ENCODE data around the gene CDKN2D.

CDKN2D gene

DNA sequence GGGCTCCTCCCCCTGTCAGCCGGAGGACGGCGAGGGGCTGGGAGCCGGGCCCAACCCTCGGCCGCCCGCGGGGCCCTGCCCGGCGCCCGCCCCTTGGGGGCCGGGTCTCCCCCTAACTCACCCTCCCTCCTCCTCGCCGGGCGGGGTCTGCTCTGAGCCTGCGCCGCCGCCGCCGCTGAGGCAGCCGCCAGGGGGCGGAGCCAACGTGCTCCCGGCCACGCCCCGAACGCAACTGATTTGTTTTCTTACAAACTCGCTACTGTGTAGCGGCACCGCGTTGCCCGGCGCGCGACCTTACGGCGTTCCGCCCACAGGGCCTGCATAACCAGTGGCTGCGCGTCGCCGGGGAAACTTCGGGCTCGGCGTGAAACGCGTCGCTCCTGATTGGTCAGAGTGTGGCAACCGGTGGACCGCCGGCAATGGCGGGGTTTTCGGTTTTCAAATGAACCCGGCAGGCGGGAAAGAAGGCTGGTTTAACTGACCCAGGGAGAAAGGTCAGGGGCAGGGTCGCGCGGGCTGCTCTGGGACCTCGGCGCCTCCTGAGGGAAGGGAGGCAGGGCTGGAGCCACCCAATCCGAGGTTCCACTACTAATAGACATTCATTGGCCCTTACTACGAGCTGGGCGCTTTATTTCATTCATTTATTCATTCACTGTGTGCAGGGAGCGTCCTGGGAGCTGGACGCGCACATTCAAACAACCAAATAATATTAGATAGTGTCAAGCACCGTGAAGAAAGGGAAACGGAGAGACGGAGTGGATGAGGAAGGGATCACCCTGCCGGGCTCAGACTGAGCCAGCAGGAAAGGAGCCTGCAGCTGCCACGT, at the start of gene CDKN2D:
CDKN2D (minus strand) TSS at position 154 of the 826 bp plus-strand sequence. CDS start 326 bp downstream, outside the sequence.
- DNase-seq: peak; percentile 93 to 97

DNA sequence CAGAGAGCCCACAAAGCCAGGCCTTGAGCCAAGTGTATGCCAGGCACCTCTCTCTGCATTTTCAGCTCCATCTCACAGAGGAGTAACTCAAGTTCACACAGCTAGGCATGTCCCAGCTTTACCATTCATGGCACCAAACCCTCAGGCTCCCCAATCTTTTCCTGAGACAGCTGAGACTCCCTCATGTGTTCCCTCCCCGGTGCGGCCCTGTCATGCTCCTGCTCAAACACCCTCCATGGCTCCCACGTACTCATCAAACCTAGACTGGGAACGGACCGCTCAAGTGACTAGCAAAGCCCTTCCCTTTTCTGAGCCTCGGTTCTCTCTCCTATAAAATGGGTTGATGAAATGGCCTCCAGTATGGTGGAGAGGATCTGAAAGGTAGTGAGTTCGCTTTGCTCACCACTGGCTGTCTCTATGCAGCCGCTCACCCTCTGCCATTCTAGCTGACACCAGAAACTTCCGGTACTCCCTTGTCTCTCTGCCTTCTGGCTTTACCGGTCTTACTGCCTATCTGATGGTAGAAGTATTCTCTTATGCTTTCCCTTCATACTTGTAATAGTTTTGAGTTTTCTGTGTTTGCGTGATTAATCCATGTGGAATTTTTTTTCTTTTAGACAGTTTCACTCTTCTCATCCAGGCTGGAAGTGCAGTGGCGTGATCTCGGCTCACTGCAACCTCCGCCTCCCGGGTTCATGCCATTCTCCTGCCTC, 48.8 kb upstream of the CDKN2D start:
- DNase-seq: no peak

DNA sequence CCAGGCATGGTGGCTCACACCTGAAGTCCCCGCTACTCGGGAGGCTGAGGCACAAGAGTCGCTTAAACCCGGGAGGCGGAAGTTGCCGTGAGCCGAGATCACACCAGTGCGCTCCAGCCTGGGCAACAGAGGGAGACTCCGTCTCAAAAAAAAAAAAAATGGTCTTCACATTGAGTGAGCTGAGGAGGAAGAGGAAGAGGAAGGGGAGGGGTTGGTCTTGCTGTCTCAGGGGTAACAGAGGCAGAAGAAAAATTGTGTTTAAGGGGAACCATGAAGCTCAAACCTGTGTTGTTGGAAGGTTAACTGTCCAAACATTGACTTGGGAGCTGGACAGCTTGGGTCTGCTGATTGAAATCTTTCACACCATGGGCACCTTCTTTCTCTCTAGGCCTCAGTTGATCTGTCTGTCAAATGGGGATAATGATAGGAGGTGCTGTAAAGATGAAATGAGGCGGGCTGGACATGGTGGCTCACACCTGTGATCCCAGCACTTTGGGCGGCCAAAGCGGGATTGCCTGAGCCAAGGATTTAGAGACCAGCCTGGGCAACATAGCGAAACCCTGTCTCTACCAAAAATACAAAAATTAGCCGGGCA, 46.7 kb upstream of the CDKN2D start:
- no peak for DNase-seq

DNA sequence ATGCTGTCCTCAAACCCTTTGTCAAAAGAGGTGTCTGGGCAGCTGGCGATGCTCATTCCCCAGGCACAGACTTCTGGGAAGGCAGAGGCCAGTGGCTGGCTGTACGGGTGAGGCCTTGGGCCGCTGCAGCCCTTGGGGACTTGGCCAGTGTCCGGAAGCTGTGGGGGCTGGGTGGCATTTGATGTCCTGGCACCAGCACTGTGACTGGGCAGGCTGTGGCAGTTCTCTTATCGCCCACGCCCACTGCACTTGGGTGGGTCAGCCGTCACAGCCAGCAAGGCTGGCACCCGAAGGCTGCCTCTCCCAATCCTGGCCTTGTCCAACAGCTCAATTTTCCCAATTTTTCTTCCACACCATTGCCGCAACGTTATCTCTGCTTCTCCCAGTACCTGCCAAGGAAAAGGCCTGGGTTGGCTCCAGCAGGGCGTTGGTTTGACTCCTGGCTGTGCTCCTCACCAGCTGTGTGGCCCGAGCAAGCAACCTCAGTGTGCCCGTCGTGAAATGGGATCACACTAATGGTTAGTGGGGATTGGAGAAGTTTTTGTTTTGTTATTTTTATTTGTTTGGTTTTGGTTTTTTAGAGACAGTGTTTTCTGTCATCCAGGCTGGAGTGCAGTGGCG, 43.8 kb upstream of the CDKN2D start:
- no peak for DNase-seq

DNA sequence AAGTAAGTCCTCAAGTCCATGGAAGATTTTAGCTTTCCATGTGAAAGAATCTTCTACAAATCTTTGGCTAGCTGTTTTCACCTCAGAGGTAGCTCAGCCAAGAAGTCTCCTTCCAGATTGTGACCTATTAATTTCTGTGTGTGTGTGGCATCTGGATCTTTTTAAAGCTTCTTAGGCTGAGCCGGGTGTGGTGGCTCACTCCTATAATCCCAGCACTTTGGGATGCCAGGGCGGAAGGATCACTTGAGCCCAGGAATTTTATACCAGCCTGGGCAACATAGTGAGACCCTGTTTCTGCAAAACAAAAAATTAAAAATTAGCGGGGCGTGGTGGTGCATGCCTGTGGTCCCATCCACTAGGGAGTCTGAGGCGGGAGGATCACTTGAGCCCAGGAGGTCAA, 43.1 kb upstream of the CDKN2D start:
- no peak for DNase-seq

DNA sequence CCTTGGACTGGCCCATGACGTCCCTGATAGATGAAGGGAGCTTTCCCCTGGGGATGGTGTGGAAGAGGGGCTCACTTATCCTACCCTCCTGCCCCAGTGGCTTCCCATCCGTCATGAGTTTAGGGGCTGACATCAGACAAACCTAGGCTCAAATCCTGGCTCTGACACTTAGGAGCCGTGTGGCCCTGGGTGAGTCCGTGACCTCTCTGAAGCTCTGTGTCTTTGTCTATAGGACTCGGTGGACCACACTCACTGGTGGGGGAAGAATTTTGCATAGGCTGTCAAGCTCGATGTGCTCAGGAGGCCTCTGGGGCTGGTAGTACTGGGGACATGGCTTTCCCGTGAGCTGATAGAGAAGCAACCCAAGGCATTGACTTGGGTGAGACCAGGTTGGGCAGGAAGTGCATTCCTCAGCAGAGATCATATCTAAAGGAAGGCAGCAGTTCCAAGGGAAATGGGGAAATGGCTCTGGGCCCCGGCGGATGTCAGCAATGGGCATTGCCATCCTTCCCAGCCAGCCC, 35.7 kb upstream of the CDKN2D start:
- no peak for DNase-seq

DNA sequence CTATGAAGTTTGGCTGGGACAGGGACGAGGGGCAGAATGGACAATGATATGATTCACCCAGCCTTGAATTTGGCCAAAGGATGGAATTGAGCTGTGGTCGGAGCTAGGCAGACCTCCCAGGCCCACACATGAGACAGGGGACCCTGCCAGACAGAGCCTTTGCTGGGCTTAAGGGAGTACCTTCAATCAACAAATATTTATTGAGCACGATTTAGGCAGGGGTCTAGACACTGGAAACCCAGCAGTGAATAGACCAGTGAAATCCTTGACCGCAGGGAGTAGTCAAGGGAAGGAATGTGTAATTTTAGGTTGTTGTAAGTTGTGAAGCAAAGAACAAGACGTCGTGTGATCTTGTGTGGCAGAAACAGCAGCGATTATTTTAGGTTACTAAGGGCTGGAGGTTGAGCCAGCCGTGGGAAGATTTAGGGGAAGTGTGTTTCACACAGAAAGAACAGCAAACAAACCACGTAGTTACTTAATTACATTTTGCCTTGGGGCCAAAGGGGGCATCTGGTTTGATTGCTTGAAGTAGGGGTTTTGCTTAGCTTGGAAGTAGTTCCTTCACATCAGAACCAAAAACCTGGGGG, 35.2 kb upstream of the CDKN2D start:
- no peak for DNase-seq

DNA sequence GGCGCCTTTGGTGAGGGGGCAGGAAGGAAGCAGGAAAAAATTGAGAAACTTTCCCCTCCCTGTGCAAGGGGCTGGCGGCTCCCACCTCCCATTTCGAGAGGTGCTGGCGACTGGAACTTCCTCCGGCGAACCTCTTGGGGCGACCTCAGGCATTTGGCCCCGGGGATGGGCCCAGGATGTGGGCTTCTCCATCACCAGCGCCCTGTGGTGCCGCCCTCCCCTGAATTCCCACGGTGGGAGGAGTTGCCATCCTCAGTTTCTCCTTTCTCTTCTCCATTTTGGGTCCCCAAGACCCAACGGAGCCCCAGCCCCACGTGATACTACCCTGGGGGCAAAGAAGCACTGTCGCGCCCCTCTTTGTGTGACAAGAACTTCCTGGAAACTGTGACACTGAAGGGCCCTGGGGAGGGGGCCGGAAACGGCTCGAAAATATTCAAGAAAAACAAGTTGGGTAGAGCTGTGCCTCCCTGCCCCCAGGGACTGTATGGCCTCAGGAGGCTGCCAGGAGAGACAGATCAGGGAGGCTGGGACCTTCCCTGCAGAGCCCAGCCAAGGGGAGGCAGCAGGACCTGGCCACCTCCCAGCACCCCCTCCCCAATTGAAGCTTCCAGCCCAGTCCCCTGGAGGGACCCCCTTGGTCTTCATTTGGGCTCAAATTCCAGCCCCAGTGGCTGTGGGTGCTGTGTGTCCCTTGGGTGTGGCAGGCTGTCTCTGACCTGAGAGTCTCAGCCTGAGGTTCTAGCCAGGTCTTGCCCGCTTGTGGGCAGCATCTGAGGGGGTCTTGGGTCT, 34.5 kb upstream of the CDKN2D start:
- no peak for DNase-seq

DNA sequence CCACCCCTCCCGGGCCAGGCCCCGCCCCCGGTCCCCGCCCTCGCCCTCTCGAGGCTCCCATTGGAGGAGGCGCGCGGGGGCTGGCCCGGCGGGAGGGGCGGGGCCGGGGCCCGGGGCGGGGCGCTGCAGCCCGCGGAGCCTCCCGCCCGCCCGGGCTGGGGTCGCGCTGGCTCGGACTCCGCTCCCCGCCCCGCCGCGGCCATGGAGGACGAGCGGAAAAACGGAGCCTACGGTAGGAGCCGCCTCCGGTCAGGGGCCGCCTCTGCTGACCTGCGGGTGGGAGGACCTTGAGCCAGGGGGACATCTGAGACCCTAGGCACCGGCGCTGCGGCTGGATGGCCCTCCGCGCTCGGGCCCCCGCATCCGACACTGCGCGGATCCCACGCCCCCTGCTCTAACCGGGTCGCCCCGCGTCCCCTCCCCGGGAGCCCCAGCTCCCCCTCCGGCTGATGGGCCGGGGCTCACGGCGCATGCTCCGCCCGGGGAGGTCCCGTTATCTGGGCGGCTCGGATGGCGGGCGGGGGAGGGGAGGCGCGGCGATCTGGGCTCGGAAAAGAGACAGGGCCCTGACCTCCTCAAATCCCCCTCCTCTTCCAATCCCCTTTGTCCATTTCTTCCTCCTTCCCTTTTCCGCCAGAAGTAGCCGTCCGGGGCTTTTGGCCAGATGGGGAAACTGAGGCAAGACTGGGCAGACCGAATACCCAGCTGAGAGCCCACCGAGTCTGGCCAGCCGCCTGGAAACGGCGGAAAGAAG, 33.7 kb upstream of the CDKN2D start:
- DNase-seq: peak; percentile 46 to 61

DNA sequence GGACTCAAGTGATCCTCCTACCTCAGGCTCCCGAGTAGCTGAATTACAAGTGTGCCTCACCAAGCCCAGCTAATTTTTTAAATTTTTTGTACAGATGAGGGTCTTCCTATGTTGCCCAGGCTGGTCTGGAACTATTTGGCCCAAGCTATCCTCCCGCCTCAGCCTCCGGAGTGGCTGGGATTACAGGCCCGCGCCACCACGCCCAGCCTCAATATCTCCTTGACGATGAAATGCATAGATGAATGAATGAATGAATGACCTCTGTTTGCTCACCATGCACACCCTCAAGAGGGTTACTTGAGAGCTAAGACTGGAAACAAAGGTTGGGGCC, 33.2 kb upstream of the CDKN2D start:
- no peak for DNase-seq

DNA sequence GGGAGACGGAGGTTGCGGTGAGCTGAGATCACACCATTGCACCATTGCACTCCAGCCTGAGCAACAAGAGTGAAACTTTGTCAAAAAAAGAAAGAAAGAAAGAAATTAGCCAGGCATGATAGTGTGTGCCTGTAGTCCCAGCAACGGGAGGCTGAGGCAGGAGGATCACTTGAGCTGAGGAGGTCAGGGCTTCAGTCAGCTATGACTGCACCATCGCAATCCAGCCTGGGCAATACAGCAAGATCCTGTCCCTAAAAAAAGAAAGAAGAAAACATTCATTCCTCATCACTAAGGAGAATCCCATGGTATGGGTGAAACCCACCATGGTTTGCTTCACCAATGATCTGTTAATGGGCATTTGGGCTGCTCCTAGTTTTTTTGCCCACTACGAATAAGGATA, 31.4 kb upstream of the CDKN2D start:
- no peak for DNase-seq

DNA sequence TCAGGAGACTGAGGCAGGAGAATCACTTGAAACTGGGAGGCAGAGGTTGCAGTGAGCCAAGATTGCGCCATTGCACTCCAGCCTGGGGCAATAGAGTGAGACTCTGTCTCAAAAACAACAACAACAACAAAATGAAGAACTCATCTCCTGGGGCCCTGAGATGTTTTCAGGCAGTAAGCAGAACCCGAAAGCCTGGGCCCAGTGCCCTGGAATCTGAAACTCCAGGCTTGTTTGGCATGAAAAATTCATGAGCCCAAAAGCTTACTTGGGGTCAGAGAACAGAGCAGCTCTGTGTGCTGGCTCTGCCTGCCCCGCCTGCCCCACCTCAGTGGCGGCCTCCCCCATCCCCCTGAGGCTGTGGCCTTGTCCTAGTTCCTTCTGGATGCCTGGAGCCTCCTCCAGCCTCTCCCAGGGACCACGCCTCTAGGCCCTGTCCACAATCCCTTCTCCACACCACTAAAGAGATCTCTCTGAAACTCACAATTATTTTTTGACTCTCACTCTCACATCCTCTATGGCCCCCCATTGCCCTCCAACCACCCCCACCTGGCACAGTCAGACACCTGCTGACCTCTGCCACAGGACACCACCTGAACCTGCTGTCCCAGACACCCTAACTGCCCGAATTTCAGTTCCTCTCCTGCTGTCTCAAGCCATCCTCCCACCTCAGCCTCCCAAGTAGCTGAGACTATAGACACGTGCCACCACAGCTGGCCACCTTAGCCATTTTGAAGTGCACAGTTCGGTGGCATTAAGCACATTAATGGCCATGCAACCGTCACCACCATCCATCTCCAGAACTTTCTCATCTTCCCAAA, 25.2 kb upstream of the CDKN2D start:
- DNase-seq: no peak

DNA sequence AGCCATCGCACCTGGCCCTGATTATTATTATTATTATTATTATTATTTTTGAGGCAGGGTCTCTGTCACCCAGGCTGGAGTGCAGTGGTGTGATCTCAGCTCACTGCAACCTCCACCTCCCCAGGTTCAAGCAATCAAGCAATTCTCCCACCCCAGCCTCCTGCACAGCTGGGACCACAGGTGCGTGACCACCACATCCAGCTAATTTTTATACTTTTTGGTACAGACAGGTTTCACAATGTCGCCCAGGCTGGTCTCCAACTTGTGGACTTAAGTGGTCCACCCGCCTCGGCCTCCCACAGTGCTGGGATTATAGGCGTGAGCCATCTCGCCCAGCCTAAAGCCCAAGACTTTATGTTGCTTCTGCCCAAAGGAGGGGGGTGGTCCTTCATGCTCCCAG, 24.4 kb upstream of the CDKN2D start:
- DNase-seq: no peak

DNA sequence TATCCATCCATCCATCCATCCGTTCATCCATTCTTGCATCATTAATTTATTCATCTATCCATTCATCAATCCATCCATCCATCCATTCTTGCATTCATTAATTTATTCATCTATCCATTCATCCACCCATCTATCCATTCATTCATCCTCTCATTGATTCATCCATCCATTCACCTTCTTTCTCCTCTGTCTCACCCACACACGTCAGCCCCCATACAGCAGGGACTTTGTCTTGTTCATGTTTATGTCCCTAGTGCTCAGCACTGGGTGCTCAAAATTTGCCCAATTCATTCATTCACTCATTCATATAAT, 19.0 kb upstream of the CDKN2D start:
- no peak for DNase-seq

DNA sequence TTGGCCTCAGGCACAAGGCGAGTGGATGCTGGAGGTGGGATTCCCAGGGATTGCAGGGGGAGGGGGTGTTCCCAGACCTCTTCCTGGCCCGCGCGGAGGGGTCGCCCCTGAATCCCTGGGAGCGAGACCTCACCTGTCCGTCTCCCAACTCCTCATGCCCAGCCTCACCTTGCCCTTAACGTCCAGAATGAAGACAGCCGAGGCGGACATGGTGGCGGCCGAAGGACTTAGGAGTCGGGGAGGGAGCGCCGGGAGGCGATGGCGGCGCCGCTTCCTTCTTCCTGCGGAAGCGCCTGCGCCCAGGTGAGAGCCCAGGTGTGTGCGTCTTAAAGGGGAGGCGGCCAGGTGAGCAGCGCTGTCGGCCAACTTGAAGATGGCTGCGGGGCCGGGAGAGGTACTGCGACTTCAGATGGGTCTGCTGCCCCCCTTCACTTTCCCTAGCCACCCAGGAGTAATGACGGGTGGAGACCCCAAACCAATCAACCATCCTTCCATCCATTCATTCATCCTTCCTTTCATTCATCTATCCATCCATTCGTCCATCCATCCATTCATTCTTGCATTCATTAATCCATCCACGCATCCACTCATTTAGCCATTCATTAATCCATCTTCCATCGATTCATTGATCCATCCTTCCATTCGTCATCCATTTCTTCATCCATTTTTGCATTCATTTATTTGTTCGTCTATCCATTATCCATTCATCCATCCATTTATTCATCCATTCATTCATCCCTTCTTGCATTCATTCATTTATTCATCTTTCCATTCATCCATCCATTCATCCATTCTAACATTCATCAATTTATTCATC, 18.5 kb upstream of the CDKN2D start, which contains the start of gene AP1M2:
AP1M2 (minus strand) TSS at position 291 of the 817 bp plus-strand sequence; CDS start at position 210, 81 bp downstream.
- no peak for DNase-seq

DNA sequence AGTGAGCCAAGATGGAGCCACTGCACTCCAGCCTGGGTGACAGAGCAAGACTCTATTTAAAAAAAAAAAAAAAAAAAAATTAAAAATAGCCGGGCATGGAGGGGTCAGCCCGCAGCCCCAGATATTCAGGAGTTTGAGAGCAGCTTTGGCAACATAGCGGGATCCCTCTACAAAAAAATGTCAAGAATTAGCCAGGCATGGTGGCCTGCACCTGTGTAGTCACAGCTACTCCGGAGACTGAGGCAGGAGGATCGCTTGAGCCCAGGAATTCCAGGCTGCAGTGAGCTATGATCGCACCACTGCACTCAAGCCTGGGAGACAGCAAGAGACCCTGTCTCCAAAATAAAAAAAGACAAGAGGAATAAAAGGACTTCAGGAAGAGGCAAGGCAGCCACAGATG, 17.6 kb upstream of the CDKN2D start:
- no peak for DNase-seq

DNA sequence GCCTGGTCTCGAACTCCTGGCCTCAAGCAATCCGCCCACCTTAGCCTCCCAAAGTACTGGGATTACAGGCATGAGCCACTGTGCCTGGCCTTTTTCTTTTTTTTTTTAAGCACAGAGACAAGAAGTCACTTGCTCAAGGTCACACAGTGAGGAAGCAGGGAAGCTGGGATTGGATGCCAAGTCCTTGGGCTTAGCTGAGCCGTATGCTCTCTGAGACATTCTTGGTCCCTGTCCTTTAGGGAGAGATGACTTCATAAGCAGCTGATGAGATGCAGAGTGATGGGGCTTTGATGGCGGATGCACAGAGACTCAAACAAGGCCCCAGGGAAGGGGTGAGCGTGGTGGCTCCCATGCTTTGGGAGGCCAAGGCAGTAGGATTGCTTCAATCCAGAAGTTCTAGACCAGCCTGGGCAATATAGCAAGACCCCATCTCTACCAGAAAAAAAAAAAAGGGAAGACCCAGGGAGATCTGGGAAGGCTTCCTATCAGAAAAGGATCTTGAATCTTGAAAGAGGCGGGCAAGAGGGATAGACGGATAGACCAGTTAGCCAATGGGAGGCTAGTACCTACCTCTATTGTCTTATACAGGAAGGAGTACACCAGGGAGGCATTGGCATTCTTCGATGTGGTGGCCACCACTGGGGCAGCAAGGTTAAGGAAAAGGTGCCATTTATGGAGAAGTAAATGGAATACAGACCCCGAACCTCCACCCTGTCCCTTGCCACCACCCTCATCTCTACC, 14.4 kb upstream of the CDKN2D start:
- no peak for DNase-seq

DNA sequence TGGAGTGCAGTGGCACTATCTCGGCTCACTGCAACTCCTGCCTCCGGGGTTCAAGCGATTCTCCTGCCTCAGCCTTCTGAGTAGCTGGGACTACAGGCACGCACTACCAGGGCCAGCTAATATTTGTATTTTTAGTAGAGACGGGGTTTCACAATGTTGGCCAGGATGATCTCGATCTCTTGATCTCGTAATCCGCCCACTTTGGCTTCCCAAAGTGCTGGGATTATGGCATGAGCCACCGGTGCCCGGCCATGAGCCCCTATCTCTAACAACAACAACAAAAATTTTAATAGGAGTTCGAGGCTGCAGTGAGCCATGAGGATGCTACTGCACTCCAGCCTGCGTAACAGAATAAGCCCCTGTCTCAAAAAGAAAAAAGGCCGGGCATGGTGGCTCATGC, 13.3 kb upstream of the CDKN2D start:
- DNase-seq: no peak

Measured in NCI-H1930 (cell line).